ENCODE data around the gene TALDO1. TPM values are rescaled to one million over a fixed set of nuclear protein-coding genes. Genes with fewer than 3 reads are reported as not detected.
A peak's percentile ranks its signal among the peaks of the same experiment; 100 is the strongest.

The TALDO1 gene
- total RNA-seq, 1 donor from 2014 or later = 101 TPM

DNA sequence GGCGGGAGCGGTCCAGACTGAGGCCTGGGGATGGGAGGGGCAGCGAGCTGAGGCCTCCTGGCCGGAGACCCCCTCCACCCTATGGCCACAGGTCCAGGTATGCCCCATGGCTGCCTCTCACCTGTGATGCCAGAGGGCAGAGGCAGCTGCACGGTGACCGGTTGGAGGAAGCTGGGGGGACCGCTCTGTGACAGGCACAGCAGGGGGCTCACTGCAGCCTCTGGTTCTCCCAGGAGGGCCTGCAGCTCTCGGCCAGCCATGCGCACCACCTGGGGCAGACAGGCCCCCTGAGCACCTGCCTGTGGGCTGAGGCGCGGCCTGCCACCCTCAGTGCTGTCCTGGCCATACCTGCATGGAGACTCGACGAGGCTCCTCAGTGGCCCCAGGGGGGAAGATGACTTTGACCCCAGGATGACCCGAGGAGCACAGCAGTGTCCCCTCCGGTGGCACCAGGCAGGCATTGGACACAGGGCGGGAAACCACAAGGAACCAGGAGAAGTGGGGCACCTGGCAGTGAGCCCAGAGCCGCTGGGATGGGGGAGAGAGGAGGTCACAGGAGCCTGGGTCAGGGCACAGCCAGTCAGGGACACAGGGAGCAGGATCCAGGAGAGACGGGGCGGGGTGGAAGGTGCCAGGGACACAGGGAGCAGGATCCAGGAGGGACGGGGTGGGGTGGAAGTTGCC is 54.0 kb downstream of the TALDO1 start:
- intact Hi-C loops (cut with micrococcal nuclease) = no loop called here
- no peaks in the 10 kb centered on the region for H3K27me3 ChIP-seq (ENCODE audit: low read depth)
- no peaks in the 10 kb centered on the region for H3K9me3 ChIP-seq (replicated peaks)
- DNase-seq = no peak
- TF ChIP-seq, protein P1, sequence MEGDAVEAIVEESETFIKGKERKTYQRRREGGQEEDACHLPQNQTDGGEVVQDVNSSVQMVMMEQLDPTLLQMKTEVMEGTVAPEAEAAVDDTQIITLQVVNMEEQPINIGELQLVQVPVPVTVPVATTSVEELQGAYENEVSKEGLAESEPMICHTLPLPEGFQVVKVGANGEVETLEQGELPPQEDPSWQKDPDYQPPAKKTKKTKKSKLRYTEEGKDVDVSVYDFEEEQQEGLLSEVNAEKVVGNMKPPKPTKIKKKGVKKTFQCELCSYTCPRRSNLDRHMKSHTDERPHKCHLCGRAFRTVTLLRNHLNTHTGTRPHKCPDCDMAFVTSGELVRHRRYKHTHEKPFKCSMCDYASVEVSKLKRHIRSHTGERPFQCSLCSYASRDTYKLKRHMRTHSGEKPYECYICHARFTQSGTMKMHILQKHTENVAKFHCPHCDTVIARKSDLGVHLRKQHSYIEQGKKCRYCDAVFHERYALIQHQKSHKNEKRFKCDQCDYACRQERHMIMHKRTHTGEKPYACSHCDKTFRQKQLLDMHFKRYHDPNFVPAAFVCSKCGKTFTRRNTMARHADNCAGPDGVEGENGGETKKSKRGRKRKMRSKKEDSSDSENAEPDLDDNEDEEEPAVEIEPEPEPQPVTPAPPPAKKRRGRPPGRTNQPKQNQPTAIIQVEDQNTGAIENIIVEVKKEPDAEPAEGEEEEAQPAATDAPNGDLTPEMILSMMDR (IDR thresholded peaks at IDR 0.05; ENCODE audit: borderline replicate concordance) = no peak
- H3K4me1 ChIP-seq = peaks cover 57% of the 10 kb centered on the region
- H3K27ac ChIP-seq (replicated peaks) = no peak overlapping the region
- H3K36me3 ChIP-seq = peaks cover 36% of the 10 kb centered on the region
- H3K4me3 ChIP-seq = no peak overlapping the region

DNA sequence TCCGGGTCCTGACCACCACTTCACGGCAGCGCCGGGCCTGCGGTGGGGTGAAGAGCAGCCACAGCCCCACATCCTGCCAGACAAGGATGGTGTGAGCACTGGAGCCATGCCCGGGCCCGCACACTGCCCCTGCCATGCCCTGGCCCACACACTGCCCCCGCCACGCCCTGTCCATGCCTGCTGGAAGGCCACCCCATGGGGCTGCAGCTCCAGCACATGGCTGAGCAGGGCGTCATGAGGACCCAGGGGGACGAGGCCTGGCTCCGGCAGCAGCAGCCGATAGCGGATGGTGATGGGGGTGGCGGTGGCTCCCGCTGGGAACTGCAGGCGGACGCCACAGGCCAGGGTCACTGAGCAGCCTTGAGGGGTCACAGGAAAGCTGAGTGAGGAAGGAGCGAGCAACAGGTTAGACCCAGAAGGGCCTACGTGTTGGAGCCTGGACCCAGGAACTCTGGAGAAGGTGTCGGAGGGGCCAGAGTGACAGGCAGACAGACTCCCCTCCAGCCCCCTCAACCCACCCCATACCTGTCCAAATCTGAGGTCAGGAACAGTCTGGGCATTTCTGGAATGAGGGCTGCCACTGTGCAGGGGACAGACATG is 54.9 kb downstream of the TALDO1 start:
- no peak overlapping the region for H3K27ac ChIP-seq (replicated peaks)
- intact Hi-C loops (cut with micrococcal nuclease) = no loop called here
- DNase-seq = no peak
- TF ChIP-seq, protein P1 (IDR thresholded peaks at IDR 0.05; ENCODE audit: borderline replicate concordance) = no peak
- H3K36me3 ChIP-seq = peaks cover 36% of the 10 kb centered on the region
- H3K27me3 ChIP-seq (ENCODE audit: low read depth) = no peaks in the 10 kb centered on the region
- no peaks in the 10 kb centered on the region for H3K9me3 ChIP-seq (replicated peaks)
- no peak overlapping the region for H3K4me3 ChIP-seq
- peaks cover 48% of the 10 kb centered on the region for H3K4me1 ChIP-seq

DNA sequence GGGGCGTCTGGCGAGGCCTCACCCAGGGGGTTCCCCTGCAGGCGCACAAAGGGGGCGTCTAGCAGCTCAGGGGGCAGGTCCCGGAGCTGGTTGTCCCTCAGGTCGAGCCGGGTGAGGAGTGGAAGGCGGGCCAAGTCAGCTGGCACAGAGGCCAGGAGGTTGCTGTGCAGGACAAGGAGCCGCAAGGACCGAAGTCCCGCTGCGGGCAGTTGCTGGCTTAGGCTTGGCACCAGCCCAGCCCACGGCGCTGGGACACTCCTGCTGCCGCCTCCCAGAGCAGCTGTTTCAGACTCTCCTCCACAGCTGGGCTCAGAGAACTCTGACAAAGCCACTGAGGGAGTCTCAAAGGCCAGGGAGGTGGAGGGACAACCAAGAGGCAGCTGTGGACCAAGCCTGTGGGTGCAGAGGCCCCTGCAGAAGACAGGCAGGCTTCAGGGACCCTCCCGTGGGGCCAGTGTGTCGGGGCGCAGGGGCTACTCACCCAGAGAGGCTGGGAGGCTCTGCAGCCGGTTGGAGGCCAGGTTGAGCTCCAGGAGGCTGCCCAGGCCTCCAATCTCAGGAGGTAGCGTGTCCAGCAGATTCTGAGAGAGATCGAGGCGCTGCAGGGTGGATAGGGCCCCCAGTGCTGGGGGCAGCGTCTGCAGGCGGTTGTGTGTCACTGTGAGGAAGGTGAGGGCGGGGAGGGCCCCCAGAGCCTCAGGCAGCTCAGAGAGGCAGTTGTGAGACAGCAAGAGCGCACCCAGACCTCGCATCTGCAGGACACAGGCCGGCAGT is 55.6 kb downstream of the TALDO1 start:
- DNase-seq = no peak
- H3K36me3 ChIP-seq = peaks cover 36% of the 10 kb centered on the region
- peaks cover 44% of the 10 kb centered on the region for H3K4me1 ChIP-seq

GRCh38 chr11:803467-803742 is 56.1 kb downstream of the TALDO1 start:
- Histone ChIP-seq H3K27ac (replicated peaks) (no peak overlapping the region), H3K4me1 (peaks cover 46% of the 10 kb centered on the region), H3K9me3 (replicated peaks) (no peaks in the 10 kb centered on the region), H3K4me3 (no peak overlapping the region), H3K27me3 (ENCODE audit: low read depth) (no peaks in the 10 kb centered on the region), H3K36me3 (peaks cover 36% of the 10 kb centered on the region)
- TF ChIP-seq, protein P1 (IDR thresholded peaks at IDR 0.05; ENCODE audit: borderline replicate concordance) = no peak
- intact Hi-C loops (cut with micrococcal nuclease) = no loop called here
- DNase-seq = no peak

More for the DNA sequence above, 55.6 kb downstream of the TALDO1 start:
- Histone ChIP-seq H3K9me3 (replicated peaks) (no peaks in the 10 kb centered on the region), H3K27me3 (ENCODE audit: low read depth) (no peaks in the 10 kb centered on the region), H3K27ac (replicated peaks) (no peak overlapping the region), H3K4me3 (no peak overlapping the region)
- intact Hi-C loops (cut with micrococcal nuclease) = no loop called here
- TF ChIP-seq, protein P1 (IDR thresholded peaks at IDR 0.05; ENCODE audit: borderline replicate concordance) = no peak

DNA sequence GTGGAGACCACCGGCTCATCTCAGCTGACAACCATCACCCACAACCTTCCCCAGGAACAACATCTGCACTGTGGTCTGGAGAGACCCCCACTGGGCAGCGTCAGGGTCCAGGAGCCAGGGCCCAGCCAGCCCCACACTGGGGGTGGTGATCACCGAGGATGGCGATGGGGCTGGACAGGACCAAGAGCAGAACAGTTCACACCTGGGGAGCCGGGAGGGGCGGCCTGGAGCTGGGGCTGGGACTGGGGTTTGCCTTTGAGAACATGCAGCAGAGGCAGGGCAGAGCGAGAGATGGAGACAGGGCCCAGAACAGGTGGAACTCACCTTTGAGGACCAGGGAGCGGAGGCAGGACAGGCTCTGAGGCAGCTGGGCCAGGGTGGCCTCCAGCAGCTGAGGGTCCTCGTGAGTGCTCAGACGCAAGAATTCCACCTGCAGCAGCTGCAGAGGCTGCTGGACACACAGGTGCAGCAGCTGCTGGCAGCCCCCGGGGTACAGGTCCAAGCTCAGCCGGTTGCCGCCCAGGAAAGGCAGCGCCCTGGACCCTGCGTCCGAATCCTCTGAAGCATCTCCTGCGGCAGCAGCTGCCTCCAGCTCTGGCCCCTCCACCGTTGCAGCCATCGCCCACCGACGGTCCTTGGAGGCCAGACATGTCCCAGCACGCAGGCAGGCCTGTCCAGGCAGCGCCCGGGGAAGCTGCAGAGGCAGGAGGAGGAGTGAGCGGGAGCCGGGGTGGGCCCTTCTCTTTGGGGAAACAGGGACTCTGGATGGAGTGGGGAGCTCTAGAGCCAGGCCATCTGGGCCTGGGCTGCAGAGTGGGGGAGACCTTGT is 56.7 kb downstream of the TALDO1 start:
- peaks cover 48% of the 10 kb centered on the region for H3K4me1 ChIP-seq
- no peaks in the 10 kb centered on the region for H3K9me3 ChIP-seq (replicated peaks)
- intact Hi-C loops (cut with micrococcal nuclease) = no loop called here
- TF ChIP-seq, protein P1 (IDR thresholded peaks at IDR 0.05; ENCODE audit: borderline replicate concordance) = no peak
- H3K27me3 ChIP-seq (ENCODE audit: low read depth) = no peaks in the 10 kb centered on the region
- H3K4me3 ChIP-seq = peak overlapping the region; percentile 77
- H3K36me3 ChIP-seq = peaks cover 36% of the 10 kb centered on the region
- DNase-seq = no peak
- peak overlapping the region; percentile 97 for H3K27ac ChIP-seq (replicated peaks)

Data from left ventricle myocardium inferior (tissue), 1 donor.